ENCODE data around the gene ESYT2. TPM values are rescaled to one million over a fixed set of nuclear protein-coding genes. Genes with fewer than 3 reads are reported as not detected.

The ESYT2 gene
- total RNA-seq, 1 experiment from 2014 or later: 37.5 TPM

- H3K9me3 ChIP-seq (ENCODE audit: low read depth, low read length, poor library complexity, severe bottlenecking): no peaks in the 10 kb centered on the region
- no TSS peak for BruUV-seq (replicated peaks)
- peaks cover 7% of the 10 kb centered on the region for H3K4me1 ChIP-seq (ENCODE audit: insufficient read depth, low read length, poor library complexity, severe bottlenecking)
- DNase-seq (ENCODE audit: low spot score): peak; percentile 37
- intact Hi-C loops (cut with micrococcal nuclease; ENCODE audit: unreplicated experiment): loop anchor here (10.0 kb wide), 1 partner anchor 154 kb away; the partner anchor contains the start of gene NCAPG2
- H3K27me3 ChIP-seq (replicated peaks; ENCODE audit: insufficient read depth, low read depth, low read length, poor library complexity): no peaks in the 10 kb centered on the region
- H3K27ac ChIP-seq (ENCODE audit: low read depth, low read length, poor library complexity, severe bottlenecking): no peak overlapping the region
- no peaks in the 10 kb centered on the region for H3K36me3 ChIP-seq (ENCODE audit: insufficient read depth, low read length, poor library complexity, severe bottlenecking)
- TF ChIP-seq EZH2 (IDR thresholded peaks at IDR 0.05; ENCODE audit: borderline replicate concordance, low read depth, low read length, poor library complexity, severe bottlenecking): no peak
- no peak for TF ChIP-seq CTCF (conservative IDR thresholded peaks at IDR 0.05; ENCODE audit: low read depth, low read length)
- CTCF ChIA-PET: no interaction called here
- H3K4me3 ChIP-seq (ENCODE audit: low read depth, low read length, poor library complexity, severe bottlenecking): no peak overlapping the region
- POLR2A ChIA-PET (ENCODE audit: low non-redundant PET): no interaction called here
Observed at GRCh38 chr7:158858592-158859503, 29.5 kb upstream of the ESYT2 start.

GRCh38 chr7:158856883-158857668 lies 27.8 kb upstream of the ESYT2 start:
- Histone ChIP-seq H3K27ac (ENCODE audit: low read depth, low read length, poor library complexity, severe bottlenecking) (peak overlapping the region; percentile 82), H3K4me1 (ENCODE audit: insufficient read depth, low read length, poor library complexity, severe bottlenecking) (peaks cover 7% of the 10 kb centered on the region)

More at GRCh38 chr7:158856883-158857668, 27.8 kb upstream of the ESYT2 start:
- TSS peak; percentile 40 for BruUV-seq (replicated peaks)
- ChIA-PET CTCF (no interaction called here), POLR2A (ENCODE audit: low non-redundant PET) (interaction anchor here (0.6 kb wide), 1 partner anchor 40 kb away, joined by 3 read pairs; no protein-coding TSS in a partner anchor)
- H3K4me3 ChIP-seq (ENCODE audit: low read depth, low read length, poor library complexity, severe bottlenecking): peak overlapping the region; percentile 92
- H3K27me3 ChIP-seq (replicated peaks; ENCODE audit: insufficient read depth, low read depth, low read length, poor library complexity): no peaks in the 10 kb centered on the region
- no peak for DNase-seq (ENCODE audit: low spot score)
- intact Hi-C loops (cut with micrococcal nuclease; ENCODE audit: unreplicated experiment): loop anchor here (1.0 to 10.0 kb wide), 2 partner anchors 28 to 152 kb away; partner anchors contain the start of genes ESYT2 and NCAPG2
- H3K36me3 ChIP-seq (ENCODE audit: insufficient read depth, low read length, poor library complexity, severe bottlenecking): no peaks in the 10 kb centered on the region
- TF ChIP-seq EZH2 (IDR thresholded peaks at IDR 0.05; ENCODE audit: borderline replicate concordance, low read depth, low read length, poor library complexity, severe bottlenecking) (no peak), CTCF (conservative IDR thresholded peaks at IDR 0.05; ENCODE audit: low read depth, low read length) (no peak)
- H3K9me3 ChIP-seq (ENCODE audit: low read depth, low read length, poor library complexity, severe bottlenecking): no peaks in the 10 kb centered on the region

All from A673 (cell line).